ENCODE measurements around the gene RSPH10B2.
A peak's percentile ranks its signal among the peaks of the same experiment; 100 is the strongest.
"Not testable (repeated sequence)": the region's sequence is repeated elsewhere in the genome, so short reads cannot be mapped to it uniquely, and the experiment has no call there.

The RSPH10B2 gene

DNA sequence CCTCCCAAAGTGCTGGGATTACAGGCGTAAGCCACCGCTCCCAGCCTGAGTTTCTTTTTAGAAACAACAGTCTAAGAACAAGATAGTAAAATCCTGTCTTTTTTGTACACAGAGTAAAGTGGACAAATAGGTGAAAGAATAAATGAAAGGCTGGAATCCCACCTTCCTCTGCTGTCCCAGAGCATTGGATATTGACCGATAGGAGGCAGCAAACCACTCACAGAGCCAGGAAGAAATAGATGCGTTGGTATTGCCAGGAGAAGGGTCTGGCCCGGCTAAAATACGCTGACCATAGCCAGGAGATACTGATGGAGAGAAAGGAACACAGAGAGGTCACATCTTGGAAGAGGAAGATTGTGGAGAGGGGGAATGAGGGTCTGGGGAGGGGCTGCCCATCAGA lies 35.8 kb upstream of the RSPH10B2 start:
- Histone ChIP-seq H3K27me3 (replicated peaks; ENCODE audit: control insufficient read depth, insufficient read depth, low read length) (no peaks in the 10 kb centered on the region), H3K4me3 (replicated peaks; ENCODE audit: low read depth, low read length) (no peak overlapping the region), H3K36me3 (ENCODE audit: control insufficient read depth, insufficient read depth, low read length) (no peaks in the 10 kb centered on the region)
- peak; percentile 40 for TF ChIP-seq CTCF (IDR thresholded peaks at IDR 0.05; ENCODE audit: insufficient read depth, low read length, poor library complexity, severe bottlenecking)
- DNase-seq (ENCODE audit: extremely low read depth, insufficient read length) = no peak

GRCh38 chr7:6724351-6724750 lies 29.6 kb upstream of the RSPH10B2 start:
- not testable (repeated sequence) for H3K27me3 ChIP-seq (replicated peaks; ENCODE audit: control insufficient read depth, insufficient read depth, low read length); H3K36me3 ChIP-seq (ENCODE audit: control insufficient read depth, insufficient read depth, low read length); H3K4me3 ChIP-seq (replicated peaks; ENCODE audit: low read depth, low read length); DNase-seq (ENCODE audit: extremely low read depth, insufficient read length)

GRCh38 chr7:6725003-6725402 lies 28.9 kb upstream of the RSPH10B2 start:
- no peaks in the 10 kb centered on the region for H3K27me3 ChIP-seq (replicated peaks; ENCODE audit: control insufficient read depth, insufficient read depth, low read length)
- TF ChIP-seq CTCF (IDR thresholded peaks at IDR 0.05; ENCODE audit: insufficient read depth, low read length, poor library complexity, severe bottlenecking) = no peak
- H3K4me3 ChIP-seq (replicated peaks; ENCODE audit: low read depth, low read length) = no peak overlapping the region; the same call in 1 of the 2 replicates
- no peaks in the 10 kb centered on the region for H3K36me3 ChIP-seq (ENCODE audit: control insufficient read depth, insufficient read depth, low read length)
- DNase-seq (ENCODE audit: extremely low read depth, insufficient read length) = peak; percentile 79

DNA sequence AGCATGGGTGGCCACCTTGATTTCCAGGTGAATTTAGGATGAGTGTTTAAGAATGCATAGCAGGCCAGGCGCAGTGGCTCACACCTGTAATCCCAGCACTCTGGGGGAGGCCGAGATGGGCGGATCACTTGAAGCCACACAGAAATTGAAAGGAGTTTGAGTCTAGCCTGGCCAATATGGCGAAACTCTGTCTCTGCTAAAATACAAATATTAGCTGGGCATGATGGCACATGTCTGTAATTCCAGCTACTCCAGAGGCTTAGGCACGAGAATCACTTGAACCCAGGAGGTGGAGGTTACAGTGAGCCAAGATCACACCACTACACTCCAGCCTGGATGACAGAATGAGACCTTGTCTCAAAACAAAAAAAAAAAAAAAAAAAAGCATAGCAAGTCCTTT lies 27.6 kb upstream of the RSPH10B2 start:
- not testable (repeated sequence) for H3K36me3 ChIP-seq (ENCODE audit: control insufficient read depth, insufficient read depth, low read length); H3K4me3 ChIP-seq (replicated peaks; ENCODE audit: low read depth, low read length); H3K27me3 ChIP-seq (replicated peaks; ENCODE audit: control insufficient read depth, insufficient read depth, low read length); DNase-seq (ENCODE audit: extremely low read depth, insufficient read length)

DNA sequence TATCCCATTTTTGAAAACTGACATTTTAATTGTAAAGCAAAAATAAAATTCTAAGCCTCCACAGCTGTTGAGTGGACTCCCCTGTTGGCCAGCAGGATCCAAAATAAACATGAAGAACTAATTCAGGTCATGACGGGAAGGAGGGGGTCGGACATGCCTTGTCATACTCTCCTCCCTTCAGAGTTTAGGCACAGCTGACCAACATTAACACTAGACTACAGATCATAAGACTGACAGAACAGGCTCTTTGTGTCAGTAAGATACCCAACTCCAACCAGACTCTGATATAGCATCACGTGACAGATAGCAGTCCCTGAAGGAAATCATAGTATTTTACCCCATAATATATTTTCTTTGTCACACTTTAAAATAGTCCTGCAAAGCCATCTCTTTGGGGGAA lies 26.2 kb upstream of the RSPH10B2 start:
- no peaks in the 10 kb centered on the region for H3K27me3 ChIP-seq (replicated peaks; ENCODE audit: control insufficient read depth, insufficient read depth, low read length)
- no peak for TF ChIP-seq CTCF (IDR thresholded peaks at IDR 0.05; ENCODE audit: insufficient read depth, low read length, poor library complexity, severe bottlenecking)
- no peak overlapping the region for H3K4me3 ChIP-seq (replicated peaks; ENCODE audit: low read depth, low read length)
- no peak for DNase-seq (ENCODE audit: extremely low read depth, insufficient read length)
- H3K36me3 ChIP-seq (ENCODE audit: control insufficient read depth, insufficient read depth, low read length) = no peaks in the 10 kb centered on the region

DNA sequence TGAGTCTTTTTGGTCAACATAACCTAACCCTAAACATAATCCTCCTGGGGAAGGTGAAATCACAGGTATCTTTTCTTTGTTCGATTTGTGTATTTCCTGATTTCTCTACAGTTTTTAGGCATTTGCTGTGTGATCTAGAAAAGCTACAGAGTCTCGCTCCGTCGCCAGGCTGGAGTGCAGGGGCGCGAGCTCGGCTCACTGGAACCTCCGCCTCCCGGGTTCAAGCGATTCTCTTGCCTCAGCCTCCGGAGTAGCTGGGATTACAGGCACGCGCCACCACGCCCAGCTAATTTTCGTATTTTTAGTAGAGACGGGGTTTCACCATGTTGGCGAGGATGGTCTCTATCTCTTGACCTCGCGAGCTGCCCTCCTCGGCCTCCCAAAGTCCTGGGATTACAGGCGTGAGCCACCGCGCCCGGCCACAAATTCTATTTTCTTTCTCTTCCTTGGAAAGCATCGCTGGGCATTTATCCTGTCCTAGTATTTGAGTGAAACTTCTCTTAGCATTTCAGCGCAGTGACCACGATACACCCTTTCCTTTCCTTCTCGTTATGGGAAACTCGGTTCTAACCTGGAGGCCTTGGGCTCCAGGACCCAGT lies 24.9 kb upstream of the RSPH10B2 start:
- H3K36me3 ChIP-seq (ENCODE audit: control insufficient read depth, insufficient read depth, low read length); H3K27me3 ChIP-seq (replicated peaks; ENCODE audit: control insufficient read depth, insufficient read depth, low read length); DNase-seq (ENCODE audit: extremely low read depth, insufficient read length): not testable (repeated sequence)
- H3K4me3 ChIP-seq (replicated peaks; ENCODE audit: low read depth, low read length) = peak overlapping the region; percentile 88

DNA sequence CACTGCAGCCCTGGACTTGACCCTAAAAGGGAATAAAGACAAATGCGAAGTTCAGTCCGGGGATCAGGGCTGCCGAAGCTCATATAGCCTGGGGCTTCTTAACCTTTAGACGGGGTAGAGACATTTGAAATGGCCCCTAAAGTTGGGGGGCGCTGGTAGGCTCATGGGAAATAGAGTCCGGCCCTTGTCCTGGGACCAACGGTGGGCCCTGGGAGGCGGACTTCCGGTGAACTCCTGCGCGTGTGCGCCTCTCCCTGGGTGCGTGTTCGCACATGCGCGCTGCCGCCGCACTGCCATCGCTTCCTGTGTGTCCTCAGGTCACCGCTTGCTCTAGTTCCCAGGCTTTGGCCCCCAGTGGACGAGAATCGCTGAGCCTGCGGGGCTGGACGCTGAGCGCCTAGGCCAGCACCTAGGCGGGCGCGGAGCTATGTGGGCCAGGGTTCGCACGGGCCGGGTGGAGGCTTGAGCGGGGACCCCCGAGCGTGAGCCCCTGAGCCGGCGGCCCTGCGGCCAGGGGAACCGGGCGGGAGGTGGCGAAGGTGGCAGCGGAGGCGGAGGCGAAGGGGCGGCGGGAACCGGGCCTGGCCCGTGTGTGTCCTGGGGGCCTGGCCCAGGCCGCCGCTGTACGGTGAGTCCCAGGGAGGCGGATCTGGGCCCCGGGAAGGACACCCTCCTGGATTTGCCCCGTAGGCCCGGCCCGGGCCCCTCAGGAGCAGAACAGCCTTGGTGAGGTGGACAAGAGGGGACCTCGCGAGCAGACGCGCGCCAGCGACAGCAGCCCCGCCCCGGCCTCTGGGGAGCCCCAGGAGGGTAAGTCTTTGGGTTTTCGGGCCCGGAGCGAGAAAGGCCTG lies 24.2 kb upstream of the RSPH10B2 start:
- peak; percentile 96 for DNase-seq (ENCODE audit: extremely low read depth, insufficient read length)
- peak; percentile 3 for TF ChIP-seq CTCF (IDR thresholded peaks at IDR 0.05; ENCODE audit: insufficient read depth, low read length, poor library complexity, severe bottlenecking)
- Histone ChIP-seq H3K36me3 (ENCODE audit: control insufficient read depth, insufficient read depth, low read length) (no peaks in the 10 kb centered on the region; the same call in 1 of the 2 replicates), H3K27me3 (replicated peaks; ENCODE audit: control insufficient read depth, insufficient read depth, low read length) (no peaks in the 10 kb centered on the region), H3K4me3 (replicated peaks; ENCODE audit: low read depth, low read length) (peak overlapping the region; percentile 88)
